SU-DHL-6 (cell line): Measurements from ENCODE around the gene ZAR1L.

ENCODE experiments used
- H2AFZ ChIP-seq: fragments of 200-600 bp; sonication (generic); 2 replicates; pipeline ENCODE4 v1.6.1; 2014; ENCODE audit warnings: low read depth, mild to moderate bottlenecking, moderate library complexity, mixed read lengths, antibody characterized with exemption, low read length; ENCODE audit not compliant: severe bottlenecking
- H3F3A ChIP-seq: fragments of 200-600 bp; shearing (Covaris generic); 2 replicates; pipeline ENCODE4 v1.6.0; 2016; ENCODE audit warnings: antibody characterized with exemption, mild to moderate bottlenecking; ENCODE audit not compliant: insufficient read depth
- H3K27ac ChIP-seq: fragments of 200-600 bp; sonication (generic); 2 replicates; pipeline ENCODE4 v1.5.1; 2016; ENCODE audit warnings: low read depth, mild to moderate bottlenecking, low read length, moderate library complexity, mixed read lengths
- H3K27me3 ChIP-seq: fragments of 200-600 bp; sonication (generic), shearing (Covaris generic); 2 replicates; pipeline ENCODE4 v1.6.0; 2014; ENCODE audit warnings: mild to moderate bottlenecking, low read length
- H3K36me3 ChIP-seq: fragments of 200-600 bp; sonication (generic); 2 replicates; pipeline ENCODE4 v1.6.1; 2014; ENCODE audit warnings: mild to moderate bottlenecking, low read length, mixed read lengths
- H3K4me2 ChIP-seq: fragments of 300-600, 200-600 bp; shearing (Covaris generic), sonication (generic); 2 replicates; pipeline ENCODE4 v1.6.0; 2014; ENCODE audit warnings: low read length, low read depth, mild to moderate bottlenecking; ENCODE audit not compliant: poor library complexity, severe bottlenecking
- H3K4me3 ChIP-seq: fragments of 200-600 bp; sonication (generic); 2 replicates; pipeline ENCODE4 v1.5.1; 2014; ENCODE audit warnings: antibody characterized with exemption, low read length, mild to moderate bottlenecking, mixed read lengths; ENCODE audit not compliant: insufficient read depth, poor library complexity, severe bottlenecking
- H3K79me2 ChIP-seq: fragments of 200-600 bp; sonication (generic); 2 replicates; pipeline ENCODE4 v1.6.1; 2014; ENCODE audit warnings: mild to moderate bottlenecking, low read length, moderate library complexity; ENCODE audit not compliant: insufficient read depth
- H3K9ac ChIP-seq: fragments of 200-600 bp; sonication (generic); 2 replicates; pipeline ENCODE4 v1.7.0; 2014; ENCODE audit warnings: mild to moderate bottlenecking, low read length
- H3K9me2 ChIP-seq: fragments of 200-600 bp; sonication (generic); replicated peaks from 2 replicates; pipeline ENCODE4 v1.6.1; 2014; ENCODE audit warnings: low read length; ENCODE audit not compliant: insufficient read depth
- H3K9me3 ChIP-seq: fragments of 200-600 bp; sonication (generic); 2 replicates; pipeline ENCODE4 v1.6.1; 2014; ENCODE audit warnings: low read length, mixed read lengths; ENCODE audit not compliant: insufficient read depth
- H4K20me1 ChIP-seq: fragments of 200-600 bp; sonication (generic); 2 replicates; pipeline ENCODE4 v1.6.1; 2014; ENCODE audit warnings: low read depth, mild to moderate bottlenecking, antibody characterized with exemption, low read length, moderate library complexity, mixed read lengths
- CTCF ChIP-seq: fragments of 200-600 bp; sonication (generic); IDR thresholded peaks from one replicate; pipeline ENCODE4 v1.5.1; 2017; ENCODE audit warnings: antibody characterized with exemption, mild to moderate bottlenecking, low read length, moderate library complexity; ENCODE audit not compliant: insufficient read depth, poor library complexity, severe bottlenecking
- EZH2phosphoT487 ChIP-seq: fragments of 200-600 bp; sonication (generic), shearing (Covaris generic); conservative IDR thresholded peaks from 2 replicates; pipeline ENCODE4 v1.6.1; 2018; ENCODE audit warnings: mild to moderate bottlenecking, antibody characterized with exemption, low read length, moderate library complexity, mixed read lengths

Gene ZAR1L

GRCh38 chr13:32264407-32264806 lies 50.8 kb downstream of the ZAR1L start:
- H3F3A ChIP-seq: no peaks in the 10 kb centered on the region
- no peak overlapping the region for H3K4me2 ChIP-seq
- no peak for TF ChIP-seq EZH2phosphoT487
- TF ChIP-seq CTCF: no peak
- no peaks in the 10 kb centered on the region for H3K36me3 ChIP-seq
- no peak overlapping the region for H2AFZ ChIP-seq
- H3K9ac ChIP-seq: no peak overlapping the region
- no peak overlapping the region for H3K27ac ChIP-seq
- no peaks in the 10 kb centered on the region for H3K79me2 ChIP-seq
- H3K9me2 ChIP-seq: no peaks in the 10 kb centered on the region
- no peaks in the 10 kb centered on the region for H4K20me1 ChIP-seq
- no peak overlapping the region for H3K4me3 ChIP-seq
- H3K9me3 ChIP-seq: no peaks in the 10 kb centered on the region
- H3K27me3 ChIP-seq: no peaks in the 10 kb centered on the region

- no peak overlapping the region for H3K27ac ChIP-seq
- H3K9ac ChIP-seq: no peak overlapping the region
- H3K79me2 ChIP-seq: no peaks in the 10 kb centered on the region
- no peak overlapping the region for H3K4me2 ChIP-seq
- no peak overlapping the region for H2AFZ ChIP-seq
- H3K9me2 ChIP-seq: no peaks in the 10 kb centered on the region
- no peaks in the 10 kb centered on the region for H3F3A ChIP-seq
- no peaks in the 10 kb centered on the region for H3K36me3 ChIP-seq
- no peaks in the 10 kb centered on the region for H3K27me3 ChIP-seq
- H3K9me3 ChIP-seq: no peaks in the 10 kb centered on the region
- TF ChIP-seq EZH2phosphoT487 (no peak), CTCF (no peak)
- no peaks in the 10 kb centered on the region for H4K20me1 ChIP-seq
- H3K4me3 ChIP-seq: no peak overlapping the region
Observed at GRCh38 chr13:32262619-32263018, 52.5 kb downstream of the ZAR1L start.

GRCh38 chr13:32262165-32262564 lies 53.0 kb downstream of the ZAR1L start:
- Histone ChIP-seq H3K27me3 (no peaks in the 10 kb centered on the region), H3K9me2 (no peaks in the 10 kb centered on the region), H3K27ac (no peak overlapping the region), H3F3A (no peaks in the 10 kb centered on the region), H4K20me1 (no peaks in the 10 kb centered on the region), H3K36me3 (no peaks in the 10 kb centered on the region), H3K4me3 (no peak overlapping the region), H3K9me3 (no peaks in the 10 kb centered on the region), H2AFZ (no peak overlapping the region), H3K9ac (no peak overlapping the region), H3K4me2 (no peak overlapping the region), H3K79me2 (no peaks in the 10 kb centered on the region)
- no peak for TF ChIP-seq EZH2phosphoT487

- H3K27ac ChIP-seq: no peak overlapping the region
- H3K79me2 ChIP-seq: no peaks in the 10 kb centered on the region
- H3F3A ChIP-seq: no peaks in the 10 kb centered on the region
- no peak overlapping the region for H3K4me3 ChIP-seq
- no peak overlapping the region for H2AFZ ChIP-seq
- H3K36me3 ChIP-seq: no peaks in the 10 kb centered on the region
- no peak for TF ChIP-seq EZH2phosphoT487
- H3K9me3 ChIP-seq: no peaks in the 10 kb centered on the region
- H3K9me2 ChIP-seq: no peaks in the 10 kb centered on the region
- no peak overlapping the region for H3K4me2 ChIP-seq
- H3K27me3 ChIP-seq: no peaks in the 10 kb centered on the region
- no peaks in the 10 kb centered on the region for H4K20me1 ChIP-seq
- no peak overlapping the region for H3K9ac ChIP-seq
Observed at GRCh38 chr13:32261567-32261966, 53.6 kb downstream of the ZAR1L start.
